T follicular helper cell (primary cell): ENCODE results near the gene TRIM26.
"Not testable (repeated sequence)": the region's sequence is repeated elsewhere in the genome, so short reads cannot be mapped to it uniquely, and the experiment has no call there.

Source experiments
- DNase-seq: peaks from one replicate; pipeline ENCODE4 v3.0.0-alpha.2; 2020; ENCODE audit warnings: low read depth

Gene TRIM26

GRCh38 chr6:30154709-30155519, 58.3 kb downstream of the TRIM26 start:
- no peak for DNase-seq

- no peak for DNase-seq
These were observed 59.1 kb downstream of the TRIM26 start for GRCh38 chr6:30154061-30154460.

- no peak for DNase-seq
These were observed 60.1 kb downstream of the TRIM26 start for GRCh38 chr6:30152910-30153610.

- no peak for DNase-seq
These were observed 61.1 kb downstream of the TRIM26 start for GRCh38 chr6:30152016-30152673.

- DNase-seq = no peak
These were observed 61.6 kb downstream of the TRIM26 start for GRCh38 chr6:30151580-30151979.

- DNase-seq = no peak
These were observed 62.4 kb downstream of the TRIM26 start for GRCh38 chr6:30150671-30151395.

GRCh38 chr6:30149858-30150550, 63.2 kb downstream of the TRIM26 start:
- DNase-seq = no peak

- no peak for DNase-seq
These were observed 64.0 kb downstream of the TRIM26 start for GRCh38 chr6:30149234-30149633.

- no peak for DNase-seq
These were observed 66.1 kb downstream of the TRIM26 start for GRCh38 chr6:30147096-30147495.

GRCh38 chr6:30145818-30146217, 67.4 kb downstream of the TRIM26 start:
- no peak for DNase-seq

GRCh38 chr6:30144811-30145210, 68.4 kb downstream of the TRIM26 start:
- DNase-seq = no peak

GRCh38 chr6:30143780-30144179, 69.4 kb downstream of the TRIM26 start:
- no peak for DNase-seq

- no peak for DNase-seq
These were observed 70.5 kb downstream of the TRIM26 start for GRCh38 chr6:30142665-30143064.

GRCh38 chr6:30140240-30140639, 73.0 kb downstream of the TRIM26 start:
- DNase-seq = not testable (repeated sequence)

- DNase-seq = no peak
These were observed 76.5 kb downstream of the TRIM26 start for GRCh38 chr6:30136570-30137286.

GRCh38 chr6:30135757-30136156, 77.4 kb downstream of the TRIM26 start, which contains the start of gene TRIM40:
TRIM40 (plus strand) TSS chr6:30136140; CDS start chr6:30137037, 897 bp downstream.
- DNase-seq = no peak

- no peak for DNase-seq
These were observed 78.1 kb downstream of the TRIM26 start for GRCh38 chr6:30135147-30135546.
